ENCODE measurements around the gene ERBB4. TPM values are rescaled to one million over a fixed set of nuclear protein-coding genes. Genes with fewer than 3 reads are reported as not detected.

The ERBB4 gene
- total RNA-seq, 3 donors from 2014 or later, result 1.6 to 53.1 (median 18.4) TPM

DNA sequence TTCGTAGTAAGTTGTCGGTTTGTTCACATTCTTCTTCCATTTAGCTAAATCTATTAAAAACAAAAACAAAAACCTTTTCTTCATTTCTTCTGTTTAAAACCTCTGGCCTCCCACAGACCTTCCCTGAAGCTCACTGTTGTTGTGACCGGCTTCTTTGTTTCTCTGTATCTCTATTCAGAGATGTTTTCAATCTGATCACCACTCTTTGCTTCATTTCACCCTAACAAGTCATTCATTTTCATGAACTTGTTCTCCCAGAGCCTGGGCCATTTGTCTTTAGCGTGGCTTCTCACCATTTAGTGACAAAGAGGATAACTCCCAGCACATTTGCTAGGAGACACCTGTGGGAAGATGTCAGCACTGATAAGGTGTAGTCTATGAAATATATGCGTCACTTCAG is 794.2 kb downstream of the ERBB4 start:
- TF ChIP-seq POLR2A (IDR thresholded peaks at IDR 0.05), result no peak
- no peak for TF ChIP-seq POLR2AphosphoS5 (IDR thresholded peaks at IDR 0.05)
- TF ChIP-seq, protein P1, sequence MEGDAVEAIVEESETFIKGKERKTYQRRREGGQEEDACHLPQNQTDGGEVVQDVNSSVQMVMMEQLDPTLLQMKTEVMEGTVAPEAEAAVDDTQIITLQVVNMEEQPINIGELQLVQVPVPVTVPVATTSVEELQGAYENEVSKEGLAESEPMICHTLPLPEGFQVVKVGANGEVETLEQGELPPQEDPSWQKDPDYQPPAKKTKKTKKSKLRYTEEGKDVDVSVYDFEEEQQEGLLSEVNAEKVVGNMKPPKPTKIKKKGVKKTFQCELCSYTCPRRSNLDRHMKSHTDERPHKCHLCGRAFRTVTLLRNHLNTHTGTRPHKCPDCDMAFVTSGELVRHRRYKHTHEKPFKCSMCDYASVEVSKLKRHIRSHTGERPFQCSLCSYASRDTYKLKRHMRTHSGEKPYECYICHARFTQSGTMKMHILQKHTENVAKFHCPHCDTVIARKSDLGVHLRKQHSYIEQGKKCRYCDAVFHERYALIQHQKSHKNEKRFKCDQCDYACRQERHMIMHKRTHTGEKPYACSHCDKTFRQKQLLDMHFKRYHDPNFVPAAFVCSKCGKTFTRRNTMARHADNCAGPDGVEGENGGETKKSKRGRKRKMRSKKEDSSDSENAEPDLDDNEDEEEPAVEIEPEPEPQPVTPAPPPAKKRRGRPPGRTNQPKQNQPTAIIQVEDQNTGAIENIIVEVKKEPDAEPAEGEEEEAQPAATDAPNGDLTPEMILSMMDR (IDR thresholded peaks at IDR 0.05), result no peak
- Histone ChIP-seq H3K4me1 (no peaks in the 10 kb centered on the region), H3K27me3 (no peaks in the 10 kb centered on the region), H3K36me3 (no peaks in the 10 kb centered on the region), H3K9me3 (no peaks in the 10 kb centered on the region), H3K4me3 (no peak overlapping the region), H3K27ac (no peak overlapping the region)
- no peak for DNase-seq (ENCODE audit: low spot score in 2 of 2)
- intact Hi-C loops (cut with DNase I; ENCODE audit: low total_unique reads), result no loop called here

DNA sequence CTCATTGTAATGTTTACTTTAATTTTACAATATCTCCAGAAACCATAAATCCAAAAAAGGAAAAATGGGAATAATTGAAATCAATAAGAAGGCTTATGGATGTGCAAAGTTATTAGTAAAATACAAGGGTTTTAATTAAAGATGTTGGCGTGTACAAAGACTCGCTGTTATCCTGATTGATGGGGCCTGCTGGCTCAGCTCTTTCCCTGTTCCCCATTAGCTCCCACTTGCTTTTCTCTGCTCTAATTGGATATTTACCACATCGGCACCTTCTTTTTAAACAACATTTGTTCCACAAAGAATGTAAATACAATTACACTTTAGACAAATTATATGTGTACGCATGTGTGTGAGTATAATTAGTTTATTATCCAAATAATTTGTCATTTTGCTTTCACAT is 796.6 kb downstream of the ERBB4 start:
- H3K4me1 ChIP-seq, result no peaks in the 10 kb centered on the region
- no peak for DNase-seq (ENCODE audit: low spot score in 2 of 2)
- H3K4me3 ChIP-seq, result no peak overlapping the region
- intact Hi-C loops (cut with DNase I; ENCODE audit: low total_unique reads), result no loop called here
- no peak overlapping the region for H3K27ac ChIP-seq
- H3K27me3 ChIP-seq, result no peaks in the 10 kb centered on the region
- TF ChIP-seq POLR2AphosphoS5 (IDR thresholded peaks at IDR 0.05), result no peak
- TF ChIP-seq, protein P1 (IDR thresholded peaks at IDR 0.05), result no peak
- TF ChIP-seq POLR2A (IDR thresholded peaks at IDR 0.05), result no peak
- no peaks in the 10 kb centered on the region for H3K36me3 ChIP-seq
- H3K9me3 ChIP-seq, result no peaks in the 10 kb centered on the region

GRCh38 chr2:211737282-211737681 is 801.3 kb downstream of the ERBB4 start:
- no peaks in the 10 kb centered on the region for H3K36me3 ChIP-seq
- DNase-seq (ENCODE audit: low spot score in 2 of 2), result no peak
- intact Hi-C loops (cut with DNase I; ENCODE audit: low total_unique reads), result no loop called here
- H3K4me1 ChIP-seq, result no peaks in the 10 kb centered on the region
- no peaks in the 10 kb centered on the region for H3K9me3 ChIP-seq
- no peak for TF ChIP-seq POLR2AphosphoS5 (IDR thresholded peaks at IDR 0.05)
- no peak overlapping the region for H3K4me3 ChIP-seq
- H3K27ac ChIP-seq, result no peak overlapping the region
- no peaks in the 10 kb centered on the region for H3K27me3 ChIP-seq

DNA sequence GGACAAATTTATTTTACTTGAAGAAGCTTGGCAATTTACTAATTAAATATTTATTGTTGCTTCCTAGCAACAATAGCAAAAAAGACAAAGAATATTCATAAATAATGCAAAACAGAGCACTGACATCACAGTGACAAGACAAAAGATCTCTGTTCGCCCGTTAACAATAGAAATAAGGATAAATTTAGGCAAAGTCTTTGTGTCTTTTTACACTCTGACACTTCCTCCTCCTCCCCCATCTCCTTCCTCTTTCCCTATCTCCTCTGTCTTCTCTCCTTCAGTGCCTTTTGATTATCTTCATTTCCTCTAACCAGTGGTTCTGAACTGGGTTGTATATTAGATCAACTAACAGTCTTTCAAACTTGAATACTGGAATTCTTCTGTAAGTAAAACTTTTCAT is 808.4 kb downstream of the ERBB4 start:
- H3K27ac ChIP-seq, result no peak overlapping the region
- H3K4me1 ChIP-seq, result no peaks in the 10 kb centered on the region
- no peaks in the 10 kb centered on the region for H3K9me3 ChIP-seq
- no peak for DNase-seq (ENCODE audit: low spot score in 2 of 2)
- TF ChIP-seq, protein P1 (IDR thresholded peaks at IDR 0.05), result no peak
- TF ChIP-seq POLR2AphosphoS5 (IDR thresholded peaks at IDR 0.05), result no peak
- no peak for TF ChIP-seq POLR2A (IDR thresholded peaks at IDR 0.05)
- no peaks in the 10 kb centered on the region for H3K27me3 ChIP-seq
- intact Hi-C loops (cut with DNase I; ENCODE audit: low total_unique reads), result no loop called here
- H3K4me3 ChIP-seq, result no peak overlapping the region
- no peaks in the 10 kb centered on the region for H3K36me3 ChIP-seq

GRCh38 chr2:211729433-211729832 is 809.2 kb downstream of the ERBB4 start:
- H3K4me3 ChIP-seq, result no peak overlapping the region
- no peaks in the 10 kb centered on the region for H3K9me3 ChIP-seq
- no peak overlapping the region for H3K27ac ChIP-seq
- H3K27me3 ChIP-seq, result no peaks in the 10 kb centered on the region
- intact Hi-C loops (cut with DNase I; ENCODE audit: low total_unique reads), result no loop called here
- no peak for DNase-seq (ENCODE audit: low spot score in 2 of 2)
- H3K4me1 ChIP-seq, result no peaks in the 10 kb centered on the region
- TF ChIP-seq, protein P1 (IDR thresholded peaks at IDR 0.05), result no peak
- TF ChIP-seq POLR2AphosphoS5 (IDR thresholded peaks at IDR 0.05) (no peak), POLR2A (IDR thresholded peaks at IDR 0.05) (no peak)
- H3K36me3 ChIP-seq, result no peaks in the 10 kb centered on the region

DNA sequence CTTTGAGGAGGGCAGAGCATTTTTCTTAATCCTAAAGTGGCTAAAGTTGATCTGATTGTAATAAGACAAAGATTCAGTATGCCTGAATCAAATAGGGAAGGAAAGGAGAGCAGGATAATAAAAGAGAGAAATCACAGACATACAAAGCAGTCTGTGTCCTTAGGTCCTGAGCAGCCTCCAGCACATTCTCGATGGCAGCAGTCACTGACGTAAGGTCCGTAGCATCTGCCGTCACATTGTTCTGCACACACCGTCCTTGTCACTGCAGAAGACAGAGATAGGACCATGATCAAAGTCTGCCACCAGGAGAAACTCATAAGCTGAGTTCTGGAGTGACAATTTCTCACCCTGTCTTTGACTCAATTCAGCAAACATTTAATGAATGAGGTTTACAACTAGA is 813.7 kb downstream of the ERBB4 start:
- intact Hi-C loops (cut with DNase I; ENCODE audit: low total_unique reads), result no loop called here
- Histone ChIP-seq H3K27ac (no peak overlapping the region), H3K36me3 (no peaks in the 10 kb centered on the region), H3K4me1 (no peaks in the 10 kb centered on the region), H3K27me3 (no peaks in the 10 kb centered on the region), H3K9me3 (no peaks in the 10 kb centered on the region), H3K4me3 (no peak overlapping the region)
- TF ChIP-seq POLR2AphosphoS5 (IDR thresholded peaks at IDR 0.05) (no peak), POLR2A (IDR thresholded peaks at IDR 0.05) (no peak)
- TF ChIP-seq, protein P1 (IDR thresholded peaks at IDR 0.05), result no peak
- DNase-seq (ENCODE audit: low spot score in 2 of 2), result no peak

Measured in breast epithelium (tissue), 4 donors.